NCI-H774 (cell line): ENCODE data around the gene GRHPR.
"Not testable (repeated sequence)": the region's sequence is repeated elsewhere in the genome, so short reads cannot be mapped to it uniquely, and the experiment has no call there.

Source experiments
- DNase-seq: peaks from one replicate; lab custom pipeline; 2025; lab: John Stamatoyannopoulos, UW

Gene GRHPR

GRCh38 chr9:37423508-37423907 lies 1.0 kb downstream of the GRHPR start:
- no peak for DNase-seq

GRCh38 chr9:37424204-37424685 lies 1.7 kb downstream of the GRHPR start:
- DNase-seq = no peak

GRCh38 chr9:37424686-37425297 lies 2.3 kb downstream of the GRHPR start:
- no peak for DNase-seq

GRCh38 chr9:37425298-37425752 lies 2.8 kb downstream of the GRHPR start:
- no peak for DNase-seq

- not testable (repeated sequence) for DNase-seq
Observed at GRCh38 chr9:37426431-37426830, 3.9 kb downstream of the GRHPR start.

- DNase-seq = no peak
Observed at GRCh38 chr9:37426846-37427245, 4.3 kb downstream of the GRHPR start.

- no peak for DNase-seq
Observed at GRCh38 chr9:37428345-37428744, 5.8 kb downstream of the GRHPR start.

GRCh38 chr9:37429441-37430285 lies 7.2 kb downstream of the GRHPR start:
- DNase-seq = no peak

GRCh38 chr9:37430841-37431597 lies 8.5 kb downstream of the GRHPR start:
- no peak for DNase-seq

- no peak for DNase-seq
Observed at GRCh38 chr9:37432020-37432419, 9.5 kb downstream of the GRHPR start.

- DNase-seq = no peak
Observed at GRCh38 chr9:37433867-37434371, 11.4 kb downstream of the GRHPR start.

- no peak for DNase-seq
Observed at GRCh38 chr9:37436540-37436939, 14.0 kb downstream of the GRHPR start.

- no peak for DNase-seq
Observed at GRCh38 chr9:37437010-37437409, 14.5 kb downstream of the GRHPR start.

- DNase-seq = no peak
Observed at GRCh38 chr9:37437621-37438020, 15.1 kb downstream of the GRHPR start.

- DNase-seq = no peak
Observed at GRCh38 chr9:37438359-37438758, 15.9 kb downstream of the GRHPR start.

- no peak for DNase-seq
Observed at GRCh38 chr9:37441776-37442370, 19.4 kb downstream of the GRHPR start.

GRCh38 chr9:37442556-37442955 lies 20.1 kb downstream of the GRHPR start:
- DNase-seq = no peak

GRCh38 chr9:37443566-37443965 lies 21.1 kb downstream of the GRHPR start:
- DNase-seq = no peak

- no peak for DNase-seq
Observed at GRCh38 chr9:37444890-37445289, 22.4 kb downstream of the GRHPR start.

GRCh38 chr9:37445832-37446231 lies 23.3 kb downstream of the GRHPR start:
- no peak for DNase-seq

- DNase-seq = no peak
Observed at GRCh38 chr9:37446401-37446800, 23.9 kb downstream of the GRHPR start.

GRCh38 chr9:37447111-37447510 lies 24.6 kb downstream of the GRHPR start:
- DNase-seq = no peak
